Measurements from ENCODE around the gene FAM13A.
"Not testable (repeated sequence)": the region's sequence is repeated elsewhere in the genome, so short reads cannot be mapped to it uniquely, and the experiment has no call there.

Gene FAM13A

GRCh38 chr4:88897752-88898151 lies 159.2 kb downstream of the FAM13A start:
- DNase-seq (ENCODE audit: low spot score) = no peak

DNA sequence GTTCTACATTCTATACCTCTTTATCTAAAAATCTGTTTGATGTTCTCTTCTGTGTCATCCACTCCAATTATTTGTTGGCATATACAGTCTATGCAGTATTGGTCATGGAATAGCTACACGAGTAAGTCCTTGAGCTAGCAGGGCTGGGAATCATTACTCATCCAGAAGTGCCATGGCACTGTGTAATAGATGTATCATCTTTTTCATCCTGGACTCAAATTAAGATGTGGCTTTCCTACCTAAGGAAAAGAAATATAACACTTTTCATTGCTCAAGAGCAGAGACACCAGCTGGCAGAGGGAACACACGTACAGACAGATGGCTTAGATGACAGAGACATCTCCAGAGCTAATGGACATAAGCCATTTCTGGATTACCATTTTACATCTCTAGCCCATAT lies 159.8 kb downstream of the FAM13A start:
- DNase-seq (ENCODE audit: low spot score) = no peak

DNA sequence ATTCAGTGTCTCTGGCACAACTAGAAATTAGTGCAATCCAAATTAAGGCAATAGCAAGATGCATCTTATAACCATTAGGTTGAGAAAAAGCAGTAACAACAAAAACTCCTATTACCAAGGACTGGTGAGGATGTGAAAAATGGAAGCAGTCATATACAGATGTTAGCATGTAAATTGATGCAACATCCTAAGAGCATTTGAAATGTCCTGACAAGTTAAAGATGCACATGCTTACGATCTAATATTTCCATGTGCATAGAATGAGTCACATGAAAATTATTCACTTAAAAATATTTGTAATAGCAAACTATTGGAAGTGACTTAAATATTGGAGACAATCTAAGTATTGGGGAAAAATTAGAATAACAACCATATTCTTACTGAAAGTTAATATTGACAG lies 163.0 kb downstream of the FAM13A start:
- DNase-seq (ENCODE audit: low spot score) = no peak

- DNase-seq (ENCODE audit: low spot score) = no peak
Measured at GRCh38 chr4:88892646-88893045, 164.3 kb downstream of the FAM13A start.

DNA sequence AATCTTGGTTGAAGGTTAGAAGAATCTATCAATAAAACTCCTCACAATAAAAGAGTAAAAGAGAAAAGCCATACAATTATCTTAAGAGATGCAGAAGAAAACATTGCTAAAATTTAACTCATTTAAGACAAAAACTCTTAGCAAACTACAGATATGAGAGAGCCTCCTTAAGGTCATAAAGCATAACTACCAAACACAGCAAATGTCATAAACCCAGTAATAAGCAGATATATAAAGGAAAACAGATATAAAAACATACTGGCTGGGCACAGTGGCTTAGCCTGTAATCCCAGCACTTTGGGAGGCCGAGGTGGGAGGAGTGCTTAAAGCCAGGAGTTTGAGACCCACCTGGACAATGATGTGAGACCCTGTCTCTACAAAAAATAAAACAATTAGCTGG lies 165.3 kb downstream of the FAM13A start:
- no peak for DNase-seq (ENCODE audit: low spot score)

DNA sequence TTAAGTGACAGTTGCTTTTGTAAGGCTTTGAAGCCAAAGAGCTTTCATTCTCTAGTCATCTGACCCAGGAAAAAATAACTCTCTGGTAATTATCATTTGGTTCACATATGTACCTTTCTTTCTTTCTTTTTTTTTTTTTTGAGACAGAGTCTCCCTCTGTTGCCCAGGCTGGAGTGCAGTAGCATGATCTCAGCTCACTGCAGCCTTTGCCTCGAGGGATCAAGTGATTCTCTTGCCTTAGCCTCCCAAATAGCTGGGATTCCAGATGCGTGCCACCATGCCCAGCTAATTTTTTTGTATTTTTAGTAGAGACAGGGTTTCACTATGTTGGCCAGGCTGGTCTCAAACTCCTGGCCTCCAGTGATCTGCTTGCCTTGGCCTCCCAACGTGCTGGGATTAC lies 169.6 kb downstream of the FAM13A start:
- not testable (repeated sequence) for DNase-seq (ENCODE audit: low spot score)

GRCh38 chr4:88881227-88881569 lies 175.8 kb downstream of the FAM13A start:
- DNase-seq (ENCODE audit: low spot score) = no peak

DNA sequence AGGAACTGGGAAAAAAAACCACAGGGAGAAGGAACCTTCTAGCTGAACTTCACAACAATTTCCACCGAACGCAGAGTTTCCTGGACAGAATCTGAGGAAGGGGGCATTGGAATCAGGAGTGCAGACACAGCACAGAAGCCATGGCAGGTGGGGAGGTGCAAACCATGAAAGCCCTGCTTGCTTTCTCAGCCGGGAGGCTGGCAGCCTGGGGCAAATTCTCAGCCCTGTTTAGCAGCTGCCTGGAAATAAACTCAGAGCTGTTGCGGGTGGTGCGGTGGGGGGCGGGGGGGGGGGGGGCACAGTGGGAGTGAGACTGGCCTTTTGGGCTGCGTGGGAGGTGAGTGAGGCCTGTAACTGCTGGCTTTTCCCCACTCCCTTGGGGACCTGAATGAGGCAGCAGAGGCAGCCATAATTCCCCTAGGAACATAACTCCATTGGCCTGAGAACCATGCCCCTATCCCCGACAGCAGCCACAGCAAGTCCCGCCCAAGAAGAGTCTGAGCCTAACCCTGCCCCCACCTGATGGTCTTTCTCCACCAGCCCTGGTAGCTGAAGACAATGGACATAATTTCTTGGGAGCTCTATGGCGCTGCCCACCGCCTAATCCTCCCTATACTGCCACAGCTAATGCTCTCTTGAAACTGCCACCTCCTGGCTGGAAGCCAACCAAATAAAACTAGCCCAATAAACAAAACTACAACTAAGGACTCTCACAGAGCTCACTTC lies 176.3 kb downstream of the FAM13A start:
- no peak for DNase-seq (ENCODE audit: low spot score)

DNA sequence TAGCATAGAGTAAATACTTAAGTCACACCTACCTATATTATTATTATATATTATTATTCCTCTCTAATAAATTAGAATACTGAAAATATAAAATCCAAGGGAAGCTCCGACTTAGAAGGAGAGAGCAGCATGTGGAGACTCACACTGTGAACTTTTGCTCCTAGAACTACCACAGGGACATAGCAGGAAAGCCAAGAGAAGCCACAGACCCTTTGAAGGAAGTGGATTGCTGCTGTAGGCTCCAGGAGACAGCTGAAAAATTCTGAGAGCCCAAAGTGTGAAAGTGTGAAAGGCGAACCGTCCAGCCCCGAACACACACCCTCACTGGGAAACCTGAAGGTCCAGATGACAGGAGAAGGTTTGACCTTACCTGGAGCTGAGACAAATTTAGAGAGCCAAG lies 177.0 kb downstream of the FAM13A start:
- no peak for DNase-seq (ENCODE audit: low spot score)

DNA sequence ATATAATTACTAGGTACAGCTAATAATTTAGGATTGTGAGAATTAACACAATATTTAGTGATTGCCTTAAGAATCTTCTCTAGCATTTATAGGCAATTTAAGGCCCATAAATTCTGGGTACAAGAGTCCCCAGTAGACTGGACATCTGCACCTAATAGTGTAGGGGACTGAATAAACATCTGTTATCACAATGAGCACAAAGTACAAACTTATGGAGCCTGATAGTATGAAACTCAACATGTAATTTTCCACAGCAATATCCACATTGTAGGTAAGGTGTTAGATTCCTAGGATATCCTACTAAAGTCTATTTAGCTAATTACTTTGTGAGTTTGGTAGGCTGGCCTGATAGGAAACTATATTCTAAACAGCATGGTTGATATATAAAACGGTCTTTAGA lies 178.3 kb downstream of the FAM13A start:
- DNase-seq (ENCODE audit: low spot score) = no peak

GRCh38 chr4:88870428-88870827 lies 186.6 kb downstream of the FAM13A start:
- DNase-seq (ENCODE audit: low spot score) = no peak

GRCh38 chr4:88868510-88868909 lies 188.5 kb downstream of the FAM13A start:
- DNase-seq (ENCODE audit: low spot score) = no peak

- DNase-seq (ENCODE audit: low spot score) = no peak
Measured at GRCh38 chr4:88866862-88867550, 190.0 kb downstream of the FAM13A start.

GRCh38 chr4:88865466-88865865 lies 191.5 kb downstream of the FAM13A start:
- DNase-seq (ENCODE audit: low spot score) = no peak

DNA sequence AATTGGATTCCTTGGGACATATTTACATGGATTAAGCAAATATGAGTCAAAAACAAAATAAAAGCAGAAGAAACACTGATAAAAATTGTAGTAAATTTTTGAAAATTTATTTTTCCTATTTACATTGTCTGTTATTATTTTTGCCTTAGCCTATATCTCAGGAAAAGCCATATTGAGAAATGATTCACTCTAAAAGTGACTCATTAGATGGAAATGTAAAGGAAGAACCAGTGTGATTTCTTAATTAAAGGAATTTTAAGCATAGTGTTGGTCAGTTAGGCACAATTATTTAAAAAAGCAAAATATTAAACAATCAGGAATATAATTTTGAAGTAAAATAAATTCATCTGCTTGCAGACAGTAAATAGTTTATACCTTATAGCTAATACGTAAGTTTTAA lies 191.9 kb downstream of the FAM13A start:
- no peak for DNase-seq (ENCODE audit: low spot score)

GRCh38 chr4:88860586-88860985 lies 196.4 kb downstream of the FAM13A start:
- DNase-seq (ENCODE audit: low spot score) = no peak

GRCh38 chr4:88859191-88859812 lies 197.7 kb downstream of the FAM13A start:
- DNase-seq (ENCODE audit: low spot score) = no peak

GRCh38 chr4:88858752-88859151 lies 198.2 kb downstream of the FAM13A start:
- DNase-seq (ENCODE audit: low spot score) = no peak

- no peak for DNase-seq (ENCODE audit: low spot score)
Measured at GRCh38 chr4:88857588-88857987, 199.4 kb downstream of the FAM13A start.

- no peak for DNase-seq (ENCODE audit: low spot score)
Measured at GRCh38 chr4:88854481-88854880, 202.5 kb downstream of the FAM13A start.

DNA sequence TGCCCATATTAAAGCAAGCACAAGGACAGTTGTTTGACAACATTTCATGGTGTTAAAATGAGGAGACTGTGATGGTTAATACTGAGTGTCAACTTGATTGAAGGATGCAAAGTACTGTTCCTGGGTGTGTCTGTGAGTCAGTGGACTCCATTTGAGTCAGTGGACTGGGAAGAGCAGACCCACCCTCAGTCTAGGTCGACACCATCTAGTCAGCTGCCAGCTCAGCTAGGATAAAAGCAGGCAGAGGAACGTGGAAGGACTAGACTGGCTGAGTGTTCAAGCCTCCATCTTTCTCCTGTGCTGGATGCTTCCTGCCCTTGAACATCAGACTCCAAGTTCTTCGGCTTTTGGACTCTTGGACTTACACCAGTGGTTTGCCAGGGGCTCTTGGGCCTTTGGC lies 203.4 kb downstream of the FAM13A start:
- DNase-seq (ENCODE audit: low spot score) = not testable (repeated sequence)

DNA sequence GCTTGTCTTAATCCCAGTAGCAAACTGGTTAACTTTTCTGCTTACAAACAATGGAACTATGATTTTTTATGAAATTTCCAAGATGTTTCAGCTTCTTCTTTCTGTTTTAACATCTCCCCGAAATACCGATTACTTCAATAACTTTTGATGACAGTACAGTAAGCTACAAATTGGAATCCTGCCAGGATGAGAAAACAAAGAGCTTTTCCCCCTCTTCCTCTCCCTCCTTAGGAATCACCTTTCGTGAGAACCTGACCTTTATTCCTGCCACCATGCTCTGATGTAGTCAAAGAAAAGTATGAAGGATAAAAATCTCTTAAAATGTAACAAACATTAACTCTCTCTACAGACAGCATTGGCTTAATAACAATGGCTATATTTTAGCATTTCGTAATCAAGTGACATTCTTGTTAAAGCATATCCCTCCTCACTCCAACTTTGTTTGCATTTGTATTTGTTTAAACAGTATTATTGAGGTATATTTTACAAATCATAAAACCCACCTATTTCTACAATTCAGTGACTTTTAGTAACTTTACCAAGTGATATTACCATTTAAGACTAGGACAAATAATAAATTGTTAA lies 210.7 kb downstream of the FAM13A start:
- no peak for DNase-seq (ENCODE audit: low spot score)

DNA sequence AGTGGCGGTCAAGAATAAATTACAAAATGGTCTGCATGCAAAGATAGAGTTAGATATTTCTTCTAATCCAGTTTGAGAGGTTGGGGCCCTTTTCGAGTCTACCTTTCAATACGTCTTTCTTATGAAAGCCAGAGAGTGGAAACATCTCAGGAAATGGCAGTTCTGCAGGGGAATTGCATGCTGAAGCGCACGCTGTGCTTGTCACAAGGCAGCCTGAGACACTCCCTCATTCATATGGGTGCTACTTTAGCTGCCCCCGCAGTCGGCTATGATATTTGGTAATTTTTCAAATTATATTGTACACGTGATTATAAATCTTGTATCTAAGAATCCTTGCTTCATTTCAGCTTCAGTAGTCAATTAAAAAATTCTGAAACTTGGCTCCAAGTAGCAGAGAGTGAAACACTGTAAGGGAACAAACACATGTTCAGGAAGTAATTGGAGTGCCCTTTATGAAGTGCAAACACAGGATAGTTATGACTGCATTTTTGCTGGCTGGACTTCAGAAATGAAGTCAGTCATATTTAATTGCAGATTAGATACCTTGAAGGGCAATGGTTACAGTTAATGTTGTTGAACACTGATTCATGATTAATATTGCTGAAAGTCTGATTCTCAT lies 213.8 kb downstream of the FAM13A start:
- no peak for DNase-seq (ENCODE audit: low spot score)

Measured in D341Med (cell line).